ENCODE data around the gene CYP2B6.
A peak's percentile ranks its signal among the peaks of the same experiment; 100 is the strongest.
"Not testable (repeated sequence)": the region's sequence is repeated elsewhere in the genome, so short reads cannot be mapped to it uniquely, and the experiment has no call there.

The CYP2B6 gene

GRCh38 chr19:40966591-40966990 is 24.5 kb upstream of the CYP2B6 start:
- H3K27me3 Mint-ChIP-seq: not testable (repeated sequence)

GRCh38 chr19:40968065-40968464 is 23.0 kb upstream of the CYP2B6 start:
- not testable (repeated sequence) for H3K36me3 Mint-ChIP-seq (ENCODE audit: insufficient read depth); H3K27me3 Mint-ChIP-seq; H3K4me3 Mint-ChIP-seq; H3K27ac Mint-ChIP-seq (ENCODE audit: low read depth); DNase-seq (ENCODE audit: low spot score in 2 of 2); H3K9me3 Mint-ChIP-seq; ATAC-seq (replicated peaks; ENCODE audit: extremely low read depth, poor library complexity, severe bottlenecking)
- H3K4me1 Mint-ChIP-seq: peaks cover 31% of the 10 kb centered on the region

More at GRCh38 chr19:40966591-40966990, 24.5 kb upstream of the CYP2B6 start:
- DNase-seq (ENCODE audit: low spot score in 2 of 2); H3K27ac Mint-ChIP-seq (ENCODE audit: low read depth); H3K4me3 Mint-ChIP-seq; H3K36me3 Mint-ChIP-seq (ENCODE audit: insufficient read depth); H3K9me3 Mint-ChIP-seq; ATAC-seq (replicated peaks; ENCODE audit: extremely low read depth, poor library complexity, severe bottlenecking): not testable (repeated sequence)
- H3K4me1 Mint-ChIP-seq: peaks cover 31% of the 10 kb centered on the region

- not testable (repeated sequence) for H3K36me3 Mint-ChIP-seq (ENCODE audit: insufficient read depth); ATAC-seq (replicated peaks; ENCODE audit: extremely low read depth, poor library complexity, severe bottlenecking); H3K9me3 Mint-ChIP-seq; H3K27me3 Mint-ChIP-seq; DNase-seq (ENCODE audit: low spot score in 2 of 2)
- Mint-ChIP-seq H3K27ac (ENCODE audit: low read depth) (peak overlapping the region; percentile 42), H3K4me1 (peaks cover 31% of the 10 kb centered on the region), H3K4me3 (peak overlapping the region; percentile 46)
These were observed 21.4 kb upstream of the CYP2B6 start for GRCh38 chr19:40969721-40970120.

GRCh38 chr19:40970396-40971345 is 20.4 kb upstream of the CYP2B6 start:
- peak overlapping the region; percentile 46 for H3K4me3 Mint-ChIP-seq
- H3K27me3 Mint-ChIP-seq: not testable (repeated sequence)

GRCh38 chr19:40974633-40975037 is 16.4 kb upstream of the CYP2B6 start:
- H3K27me3 Mint-ChIP-seq: peaks cover 14% of the 10 kb centered on the region
- no peak overlapping the region for H3K27ac Mint-ChIP-seq (ENCODE audit: low read depth)
- peak; percentile 79 for ATAC-seq (replicated peaks; ENCODE audit: extremely low read depth, poor library complexity, severe bottlenecking)
- peaks cover 19% of the 10 kb centered on the region for H3K4me1 Mint-ChIP-seq
- H3K4me3 Mint-ChIP-seq: no peak overlapping the region
- peak; percentile 64 to 67 for DNase-seq (ENCODE audit: low spot score in 2 of 2)
- no peaks in the 10 kb centered on the region for H3K9me3 Mint-ChIP-seq
- H3K36me3 Mint-ChIP-seq (ENCODE audit: insufficient read depth): peaks cover 4% of the 10 kb centered on the region

More at GRCh38 chr19:40970396-40971345, 20.4 kb upstream of the CYP2B6 start:
- peak; percentile 71 for ATAC-seq (replicated peaks; ENCODE audit: extremely low read depth, poor library complexity, severe bottlenecking)
- DNase-seq (ENCODE audit: low spot score in 2 of 2): peak in 1 of 2 donors; percentile 31
- not testable (repeated sequence) for H3K36me3 Mint-ChIP-seq (ENCODE audit: insufficient read depth); H3K9me3 Mint-ChIP-seq
- H3K4me1 Mint-ChIP-seq: peaks cover 31% of the 10 kb centered on the region
- peak overlapping the region; percentile 42 for H3K27ac Mint-ChIP-seq (ENCODE audit: low read depth)

GRCh38 chr19:40976134-40976533 is 14.9 kb upstream of the CYP2B6 start:
- Mint-ChIP-seq H3K9me3 (no peaks in the 10 kb centered on the region), H3K27ac (ENCODE audit: low read depth) (no peak overlapping the region), H3K36me3 (ENCODE audit: insufficient read depth) (peaks cover 1% of the 10 kb centered on the region), H3K4me1 (peaks cover 4% of the 10 kb centered on the region), H3K4me3 (no peak overlapping the region), H3K27me3 (peaks cover 29% of the 10 kb centered on the region)
- no peak for ATAC-seq (replicated peaks; ENCODE audit: extremely low read depth, poor library complexity, severe bottlenecking)
- no peak for DNase-seq (ENCODE audit: low spot score in 2 of 2)

- no peaks in the 10 kb centered on the region for H3K9me3 Mint-ChIP-seq
- no peak overlapping the region for H3K27ac Mint-ChIP-seq (ENCODE audit: low read depth)
- H3K4me3 Mint-ChIP-seq: no peak overlapping the region
- DNase-seq (ENCODE audit: low spot score in 2 of 2) (no peak), ATAC-seq (replicated peaks; ENCODE audit: extremely low read depth, poor library complexity, severe bottlenecking) (no peak)
- H3K36me3 Mint-ChIP-seq (ENCODE audit: insufficient read depth): peaks cover 1% of the 10 kb centered on the region
- peaks cover 33% of the 10 kb centered on the region for H3K27me3 Mint-ChIP-seq
- no peaks in the 10 kb centered on the region for H3K4me1 Mint-ChIP-seq
These were observed 14.4 kb upstream of the CYP2B6 start for GRCh38 chr19:40976724-40977123.

- not testable (repeated sequence) for H3K27ac Mint-ChIP-seq (ENCODE audit: low read depth); H3K36me3 Mint-ChIP-seq (ENCODE audit: insufficient read depth); H3K9me3 Mint-ChIP-seq; H3K4me3 Mint-ChIP-seq; H3K4me1 Mint-ChIP-seq; ATAC-seq (replicated peaks; ENCODE audit: extremely low read depth, poor library complexity, severe bottlenecking); DNase-seq (ENCODE audit: low spot score in 2 of 2)
- peaks cover 50% of the 10 kb centered on the region for H3K27me3 Mint-ChIP-seq
These were observed 11.3 kb upstream of the CYP2B6 start for GRCh38 chr19:40979759-40980158.

GRCh38 chr19:40980743-40981442 is 10.2 kb upstream of the CYP2B6 start:
- DNase-seq (ENCODE audit: low spot score in 2 of 2); H3K9me3 Mint-ChIP-seq; H3K36me3 Mint-ChIP-seq (ENCODE audit: insufficient read depth); H3K27ac Mint-ChIP-seq (ENCODE audit: low read depth); H3K4me1 Mint-ChIP-seq; H3K4me3 Mint-ChIP-seq; ATAC-seq (replicated peaks; ENCODE audit: extremely low read depth, poor library complexity, severe bottlenecking): not testable (repeated sequence)
- H3K27me3 Mint-ChIP-seq: peaks cover 52% of the 10 kb centered on the region

GRCh38 chr19:40981591-40981990 is 9.5 kb upstream of the CYP2B6 start:
- DNase-seq (ENCODE audit: low spot score in 2 of 2): no peak
- no peak for ATAC-seq (replicated peaks; ENCODE audit: extremely low read depth, poor library complexity, severe bottlenecking)
- H3K4me1 Mint-ChIP-seq: no peaks in the 10 kb centered on the region
- no peak overlapping the region for H3K27ac Mint-ChIP-seq (ENCODE audit: low read depth)
- H3K36me3 Mint-ChIP-seq (ENCODE audit: insufficient read depth): peaks cover 1% of the 10 kb centered on the region
- H3K27me3 Mint-ChIP-seq: peaks cover 52% of the 10 kb centered on the region
- H3K4me3 Mint-ChIP-seq: no peak overlapping the region
- H3K9me3 Mint-ChIP-seq: no peaks in the 10 kb centered on the region

GRCh38 chr19:40982594-40983101 is 8.4 kb upstream of the CYP2B6 start:
- Mint-ChIP-seq H3K36me3 (ENCODE audit: insufficient read depth) (peaks cover 1% of the 10 kb centered on the region), H3K4me3 (no peak overlapping the region), H3K9me3 (no peaks in the 10 kb centered on the region), H3K4me1 (no peaks in the 10 kb centered on the region), H3K27me3 (peaks cover 60% of the 10 kb centered on the region), H3K27ac (ENCODE audit: low read depth) (no peak overlapping the region)
- no peak for ATAC-seq (replicated peaks; ENCODE audit: extremely low read depth, poor library complexity, severe bottlenecking)
- no peak for DNase-seq (ENCODE audit: low spot score in 2 of 2)

- DNase-seq (ENCODE audit: low spot score in 2 of 2): no peak
- H3K4me1 Mint-ChIP-seq: no peaks in the 10 kb centered on the region
- no peak overlapping the region for H3K27ac Mint-ChIP-seq (ENCODE audit: low read depth)
- peaks cover 8% of the 10 kb centered on the region for H3K9me3 Mint-ChIP-seq
- no peaks in the 10 kb centered on the region for H3K36me3 Mint-ChIP-seq (ENCODE audit: insufficient read depth)
- no peak overlapping the region for H3K4me3 Mint-ChIP-seq
- peaks cover 66% of the 10 kb centered on the region for H3K27me3 Mint-ChIP-seq
- no peak for ATAC-seq (replicated peaks; ENCODE audit: extremely low read depth, poor library complexity, severe bottlenecking)
These were observed 1.6 kb upstream of the CYP2B6 start for GRCh38 chr19:40989453-40989852.

Measured in central memory CD8-positive, alpha-beta T cell (primary cell).